ENCODE data around the gene OR51L1. TPM values are rescaled to one million over a fixed set of nuclear protein-coding genes. Genes with fewer than 3 reads are reported as not detected.

OR51L1 gene
- total and polyA plus RNA-seq, 12 donors = not detected

DNA sequence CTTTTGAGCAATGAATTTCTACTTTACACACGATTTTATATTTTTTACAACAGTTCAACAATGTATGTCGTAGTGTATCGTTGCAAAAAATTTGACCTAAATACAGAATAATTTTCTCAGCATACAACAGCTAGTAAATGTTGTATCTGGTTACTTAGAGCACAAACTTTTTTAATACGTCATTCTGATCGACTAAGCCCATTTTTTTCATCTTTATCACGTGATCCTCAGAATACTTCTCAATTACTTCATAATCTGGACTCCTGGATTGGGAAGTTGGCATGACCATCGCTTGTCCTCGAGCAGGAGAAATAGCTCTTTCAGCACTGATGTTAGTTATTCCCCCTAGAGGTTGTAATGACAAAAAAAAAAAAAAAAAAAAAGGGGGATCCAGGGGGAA is 16.6 kb downstream of the OR51L1 start:
- no peak for DNase-seq
- H3K36me3 ChIP-seq = no peaks in the 10 kb centered on the region
- H3K27ac ChIP-seq = no peak overlapping the region
- TF ChIP-seq, protein P1, sequence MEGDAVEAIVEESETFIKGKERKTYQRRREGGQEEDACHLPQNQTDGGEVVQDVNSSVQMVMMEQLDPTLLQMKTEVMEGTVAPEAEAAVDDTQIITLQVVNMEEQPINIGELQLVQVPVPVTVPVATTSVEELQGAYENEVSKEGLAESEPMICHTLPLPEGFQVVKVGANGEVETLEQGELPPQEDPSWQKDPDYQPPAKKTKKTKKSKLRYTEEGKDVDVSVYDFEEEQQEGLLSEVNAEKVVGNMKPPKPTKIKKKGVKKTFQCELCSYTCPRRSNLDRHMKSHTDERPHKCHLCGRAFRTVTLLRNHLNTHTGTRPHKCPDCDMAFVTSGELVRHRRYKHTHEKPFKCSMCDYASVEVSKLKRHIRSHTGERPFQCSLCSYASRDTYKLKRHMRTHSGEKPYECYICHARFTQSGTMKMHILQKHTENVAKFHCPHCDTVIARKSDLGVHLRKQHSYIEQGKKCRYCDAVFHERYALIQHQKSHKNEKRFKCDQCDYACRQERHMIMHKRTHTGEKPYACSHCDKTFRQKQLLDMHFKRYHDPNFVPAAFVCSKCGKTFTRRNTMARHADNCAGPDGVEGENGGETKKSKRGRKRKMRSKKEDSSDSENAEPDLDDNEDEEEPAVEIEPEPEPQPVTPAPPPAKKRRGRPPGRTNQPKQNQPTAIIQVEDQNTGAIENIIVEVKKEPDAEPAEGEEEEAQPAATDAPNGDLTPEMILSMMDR (IDR thresholded peaks at IDR 0.05) = no peak
- no peaks in the 10 kb centered on the region for H3K9me3 ChIP-seq
- 59 to 72% methylated on average over 8 of the region's 8 CpGs for WGBS, 2 donors
- ATAC-seq = no peak
- intact Hi-C loops (cut with DNase I) = loop anchor here in 1 of 10 donors (5.0 kb wide), 1 partner anchor 384 kb away; no protein-coding TSS in a partner anchor
- H3K4me1 ChIP-seq = no peaks in the 10 kb centered on the region
- peaks cover 0 to 3% (median 0%) of the 10 kb centered on the region in 7 donors for H3K27me3 ChIP-seq
- no peak overlapping the region for H3K4me3 ChIP-seq

DNA sequence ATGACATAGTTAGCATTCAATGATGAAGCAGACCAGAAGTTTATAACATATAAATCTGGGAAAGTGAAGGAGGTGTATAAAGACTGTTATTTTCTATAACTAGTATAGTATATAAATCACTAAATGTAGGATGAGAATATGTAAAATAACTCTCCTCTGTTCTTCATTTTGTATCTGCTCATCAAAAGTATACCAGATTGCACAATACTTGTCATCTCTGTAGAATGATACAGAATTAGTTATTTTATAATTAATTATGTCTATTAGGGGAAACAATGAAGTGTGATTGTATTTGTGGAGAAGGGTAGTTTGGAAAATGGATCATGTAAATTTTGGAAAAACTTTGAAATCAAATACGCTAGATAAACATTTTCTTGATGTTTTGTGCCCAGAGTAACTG is 18.4 kb downstream of the OR51L1 start:
- H3K27ac ChIP-seq = no peak overlapping the region
- ATAC-seq (no peak), DNase-seq (no peak)
- TF ChIP-seq, protein P1 (IDR thresholded peaks at IDR 0.05) = no peak
- WGBS, 2 donors = 78 to 79% methylated on average over 1 of the region's 1 CpG
- H3K4me3 ChIP-seq = no peak overlapping the region
- intact Hi-C loops (cut with DNase I) = loop anchor here in 1 of 10 donors (5.0 kb wide), 1 partner anchor 386 kb away; no protein-coding TSS in a partner anchor
- no peaks in the 10 kb centered on the region for H3K9me3 ChIP-seq
- peaks cover 0 to 3% (median 0%) of the 10 kb centered on the region in 7 donors for H3K27me3 ChIP-seq
- no peaks in the 10 kb centered on the region for H3K4me1 ChIP-seq
- no peaks in the 10 kb centered on the region for H3K36me3 ChIP-seq

DNA sequence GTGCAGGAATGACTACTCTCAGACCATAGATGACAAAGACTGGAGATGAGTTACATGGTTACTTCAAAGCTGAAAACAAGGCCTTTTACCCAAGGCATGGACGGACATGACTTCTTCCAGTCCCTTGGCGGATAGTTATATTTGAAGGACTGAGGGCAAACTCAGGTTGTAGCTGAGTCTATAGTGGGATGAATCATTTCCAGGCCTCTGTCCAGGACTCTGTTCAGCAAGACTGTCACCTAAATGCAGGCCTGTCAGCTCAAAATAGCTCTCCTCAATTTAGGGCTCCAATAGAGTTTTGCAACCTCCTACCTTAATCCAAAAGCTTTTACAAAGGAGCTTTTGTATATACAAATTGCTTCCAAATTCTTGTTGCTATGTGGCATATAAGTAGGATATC is 27.3 kb downstream of the OR51L1 start:
- TF ChIP-seq, protein P1 (IDR thresholded peaks at IDR 0.05) = no peak
- Histone ChIP-seq H3K36me3 (no peaks in the 10 kb centered on the region), H3K4me1 (peaks cover 0 to 5% (median 0%) of the 10 kb centered on the region in 9 donors), H3K27ac (peak overlapping the region in 3 of 10 donors; percentile 7 to 41 (median 29)), H3K9me3 (peaks cover 0 to 20% (median 13%) of the 10 kb centered on the region in 11 donors), H3K4me3 (no peak overlapping the region), H3K27me3 (no peaks in the 10 kb centered on the region)
- peak in 7 of 8 donors; percentile 62 to 96 (median 89) for ATAC-seq
- whole genome bisulfite sequencing, 2 donors = 72 to 76% methylated on average over 2 of the region's 2 CpGs
- DNase-seq = peak in 1 of 2 donors; percentile 13
- intact Hi-C loops (cut with DNase I) = no loop called here

DNA sequence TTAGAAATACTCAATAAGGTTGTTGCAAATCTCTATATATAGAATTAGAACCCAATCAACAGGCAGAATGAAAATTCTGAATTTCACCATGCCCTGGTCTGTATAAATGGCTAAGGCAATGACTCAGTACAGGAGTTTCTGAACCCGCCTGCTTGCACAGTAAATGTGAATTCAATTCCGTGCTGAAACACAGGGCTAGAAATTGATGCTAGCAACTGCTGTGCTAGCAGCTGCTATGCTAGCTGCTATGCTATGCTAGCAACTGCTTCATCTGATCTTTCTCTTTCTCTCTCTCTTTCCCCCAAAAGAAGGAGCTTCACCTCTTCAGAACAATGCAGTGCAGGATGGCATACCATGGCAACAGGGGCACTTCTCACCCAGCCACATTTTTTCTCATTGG is 42.0 kb downstream of the OR51L1 start:
- Histone ChIP-seq H3K27me3 (no peaks in the 10 kb centered on the region), H3K4me1 (no peaks in the 10 kb centered on the region), H3K9me3 (peaks cover 0 to 5% (median 0%) of the 10 kb centered on the region in 11 donors), H3K36me3 (no peaks in the 10 kb centered on the region), H3K4me3 (no peak overlapping the region), H3K27ac (no peak overlapping the region)
- intact Hi-C loops (cut with DNase I) = no loop called here
- TF ChIP-seq, protein P1 (IDR thresholded peaks at IDR 0.05) = no peak
- ATAC-seq (no peak), DNase-seq (no peak)
- WGBS, 2 donors = 80 to 91% methylated on average over 2 of the region's 2 CpGs

Measured in heart right ventricle (tissue), 16 donors.